Measurements from ENCODE around the gene MAP3K8. TPM values are rescaled to one million over a fixed set of nuclear protein-coding genes. Genes with fewer than 3 reads are reported as not detected.

The MAP3K8 gene
- total and polyA plus RNA-seq, 2 donors (not counting 3 experiments of a cell fraction or from before 2014, with no cell fraction given), result 5.2 to 10.6 TPM

- Histone ChIP-seq H3K79me2 (ENCODE audit: control insufficient read depth, insufficient read depth, low read length) (no peaks in the 10 kb centered on the region), H3K4me3 (replicated peaks in 1 of 3; ENCODE audit: insufficient read depth in 1 of 3, low read depth in 1 of 3, low read length in 3 of 3) (no peak overlapping the region), H3K27ac (ENCODE audit: insufficient read depth, low read depth, low read length) (no peak overlapping the region), H3K9me1 (replicated peaks; ENCODE audit: control insufficient read depth, extremely low read depth, insufficient read depth, low read length) (no peaks in the 10 kb centered on the region), H3K4me1 (ENCODE audit: control insufficient read depth, extremely low read depth, insufficient read depth, low read length) (no peaks in the 10 kb centered on the region), H3K9me3 (replicated peaks; ENCODE audit: control insufficient read depth, insufficient read depth, low read length) (no peaks in the 10 kb centered on the region), H4K20me1 (replicated peaks; ENCODE audit: control insufficient read depth, extremely low read depth, insufficient read depth, low read length) (no peaks in the 10 kb centered on the region), H3K36me3 (ENCODE audit: control insufficient read depth in 2 of 2, extremely low read depth in 1 of 2, insufficient read depth in 2 of 2, low read length in 2 of 2) (no peaks in the 10 kb centered on the region), H3K4me2 (ENCODE audit: insufficient read depth, low read length) (no peak overlapping the region), H3K9ac (replicated peaks; ENCODE audit: extremely low read depth, insufficient read depth, low read length) (no peak overlapping the region), H3K27me3 (ENCODE audit: control insufficient read depth in 2 of 2, insufficient read depth in 2 of 2, low read length in 2 of 2) (peaks cover 5 to 10% of the 10 kb centered on the region in 2 experiments), H2AFZ (ENCODE audit: low read depth, low read length) (no peak overlapping the region)
- ChIA-PET POLR2A (no interaction called here), CTCF (interaction anchor here (0.9 kb wide), 1 partner anchor 27 kb away, joined by 3 read pairs; no protein-coding TSS in a partner anchor)
- DNase-seq (ENCODE audit: low read depth, low spot score), result no peak
- FAIRE-seq, result no peak
- dilution Hi-C loops (cut with MboI; ENCODE audit: extremely low pct_ligation_motif_present, low sequenced_read_pairs), result no loop called here
- no peak for TF ChIP-seq FOS (IDR thresholded peaks at IDR 0.05; ENCODE audit: borderline replicate concordance, insufficient read depth, low read length)
- TF ChIP-seq POLR2A (IDR thresholded peaks at IDR 0.05; ENCODE audit: low read depth, low read length), result no peak
- TF ChIP-seq EZH2 (IDR thresholded peaks at IDR 0.05; ENCODE audit: borderline replicate concordance, low read depth, low read length, severe bottlenecking), result no peak
- TF ChIP-seq GATA2 (IDR thresholded peaks at IDR 0.05; ENCODE audit: insufficient read depth, insufficient read length, low read depth, low read length), result no peak
- TF ChIP-seq POLR2AphosphoS5 (IDR thresholded peaks at IDR 0.05; ENCODE audit: insufficient read depth, low read depth, low read length), result no peak
- TF ChIP-seq MAX (IDR thresholded peaks at IDR 0.05; ENCODE audit: insufficient read depth, insufficient read length), result no peak
- no peak for TF ChIP-seq CTCF (IDR thresholded peaks at IDR 0.05; ENCODE audit: extremely low read depth in 1 of 2, insufficient read depth in 1 of 2, low read depth in 1 of 2, low read length in 2 of 2)
- TF ChIP-seq JUN (IDR thresholded peaks at IDR 0.05; ENCODE audit: borderline replicate concordance, insufficient read depth, insufficient read length, low read depth), result no peak
- TF ChIP-seq MYC (IDR thresholded peaks at IDR 0.05; ENCODE audit: low read depth, low read length), result no peak
- BruUV-seq (replicated peaks), result no TSS peak
- intact Hi-C loops (cut with micrococcal nuclease), result no loop called here
These were observed 75.5 kb downstream of the MAP3K8 start for GRCh38 chr10:30509508-30509907.

Data from endothelial cell of umbilical vein (primary cell).